HG03558 (cell line): ENCODE data around the gene B4GALT2.

Experiments
- ATAC-seq: cut with Tn5 transposase; IDR thresholded peaks from one replicate; pipeline ENCODE4 v1.9.1; 2021; ENCODE audit warnings: moderate number of reproducible peaks; ENCODE audit not compliant: unreplicated experiment; ENCODE audit errors: extremely low read depth

Gene B4GALT2

DNA sequence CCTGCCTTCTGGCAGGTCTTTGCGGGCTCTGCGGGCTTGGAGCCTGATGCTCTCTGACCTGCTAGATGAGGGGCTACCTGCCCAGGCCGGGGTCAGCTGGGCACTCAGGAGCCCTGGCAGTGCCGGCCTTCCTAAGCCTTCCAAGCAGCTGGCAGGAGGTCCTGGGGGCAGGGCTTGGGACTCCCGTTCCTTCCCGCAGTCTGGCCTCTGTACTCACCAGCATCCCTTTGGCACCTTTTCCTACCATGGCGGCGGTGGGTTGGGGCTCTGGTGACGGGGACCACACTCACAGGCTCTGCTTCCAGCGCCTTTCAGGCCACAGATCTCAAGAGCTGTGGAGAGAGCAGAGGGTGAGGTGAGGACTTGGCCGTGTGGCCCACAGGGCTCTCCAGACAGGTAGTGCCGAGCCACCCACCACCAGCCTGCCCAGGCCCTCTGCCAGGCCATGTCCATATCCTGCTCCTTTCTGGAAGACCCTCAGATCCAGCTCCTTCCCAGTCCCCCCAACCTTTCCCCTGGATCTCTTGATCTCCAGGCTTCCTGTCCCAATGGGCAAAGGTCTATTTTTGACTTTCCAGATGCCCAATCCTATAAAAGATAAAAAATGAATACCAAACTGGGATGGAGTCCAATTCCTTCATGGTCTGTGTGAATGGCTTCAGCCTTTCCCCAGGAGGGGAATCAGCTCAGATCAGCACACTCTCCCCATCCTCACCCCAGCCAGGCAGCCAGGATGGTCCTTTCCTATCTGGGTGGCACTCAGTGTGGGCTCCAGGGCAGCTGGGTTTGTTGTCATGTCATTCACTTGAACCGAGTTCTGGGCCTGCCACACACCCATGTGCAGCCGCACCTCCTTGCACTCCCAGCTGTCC, 45.3 kb downstream of the B4GALT2 start:
- no peak for ATAC-seq

DNA sequence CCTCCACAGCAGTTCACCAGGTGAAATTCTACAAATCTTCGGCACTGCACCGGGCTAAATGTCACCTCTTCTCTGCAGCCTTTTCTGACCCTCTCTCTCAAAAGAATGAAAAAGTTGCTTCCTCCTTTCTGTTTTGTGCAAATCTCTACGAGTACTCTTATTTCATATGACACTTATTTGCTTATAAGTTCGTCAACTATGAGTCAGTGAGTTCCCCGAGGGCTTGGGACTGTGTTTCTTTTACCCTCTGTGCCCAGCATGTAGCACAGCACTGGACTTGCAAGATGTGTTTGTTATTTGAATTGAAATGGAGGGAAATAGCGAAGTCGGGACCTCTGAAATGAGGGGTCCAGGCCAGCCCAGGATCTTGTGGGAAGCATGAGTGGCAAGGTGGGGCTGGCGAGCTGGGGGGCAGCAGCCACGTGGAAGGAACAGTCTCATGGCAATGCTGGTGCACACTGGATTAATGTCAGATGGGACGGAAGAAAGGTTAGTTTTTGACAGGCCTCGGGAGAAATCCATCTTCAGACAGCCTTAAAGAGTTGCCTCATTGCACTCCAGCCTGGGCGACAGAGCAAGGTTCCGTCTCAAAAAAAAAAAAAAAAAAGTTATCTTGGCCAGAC, 46.0 kb downstream of the B4GALT2 start:
- ATAC-seq: no peak

DNA sequence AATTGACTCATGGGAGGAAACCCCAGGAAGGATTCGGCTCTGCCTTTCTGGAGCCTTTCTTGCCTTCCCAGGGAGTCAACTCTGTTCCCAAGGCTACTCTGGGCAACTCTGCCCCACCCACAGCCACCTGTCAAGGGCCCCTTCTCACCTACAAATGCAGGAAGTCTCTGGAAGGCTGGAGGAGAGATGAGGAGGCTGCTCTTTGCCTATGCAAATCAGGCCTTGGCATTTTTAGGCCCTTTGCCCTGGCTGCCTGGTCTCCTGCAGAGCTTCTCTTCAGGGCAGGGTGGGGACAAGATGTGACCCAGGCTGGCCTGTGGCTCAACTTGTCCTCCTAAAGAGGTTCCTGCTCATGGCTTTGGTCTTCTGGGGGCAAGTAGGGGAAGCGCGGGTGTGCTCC, 46.8 kb downstream of the B4GALT2 start:
- ATAC-seq: no peak

DNA sequence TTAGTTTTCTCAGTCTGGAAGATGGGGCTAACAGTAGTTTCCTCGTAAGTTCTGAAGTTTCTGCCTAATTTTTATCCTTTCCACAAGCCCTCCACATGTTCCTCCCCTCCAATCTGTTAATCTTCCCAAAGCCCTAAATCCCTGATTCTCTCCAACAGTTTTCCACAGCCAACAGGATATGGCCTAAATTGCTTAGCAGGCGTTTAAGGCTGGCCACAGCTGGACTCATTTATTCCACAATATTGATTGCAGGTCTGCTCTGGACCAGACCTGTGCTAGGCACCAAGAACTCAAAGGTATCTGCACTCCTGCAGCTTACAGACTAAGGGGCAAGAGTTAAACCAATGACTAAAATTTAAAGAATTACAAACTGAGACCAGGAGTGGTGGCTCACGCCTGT, 48.3 kb downstream of the B4GALT2 start:
- no peak for ATAC-seq

DNA sequence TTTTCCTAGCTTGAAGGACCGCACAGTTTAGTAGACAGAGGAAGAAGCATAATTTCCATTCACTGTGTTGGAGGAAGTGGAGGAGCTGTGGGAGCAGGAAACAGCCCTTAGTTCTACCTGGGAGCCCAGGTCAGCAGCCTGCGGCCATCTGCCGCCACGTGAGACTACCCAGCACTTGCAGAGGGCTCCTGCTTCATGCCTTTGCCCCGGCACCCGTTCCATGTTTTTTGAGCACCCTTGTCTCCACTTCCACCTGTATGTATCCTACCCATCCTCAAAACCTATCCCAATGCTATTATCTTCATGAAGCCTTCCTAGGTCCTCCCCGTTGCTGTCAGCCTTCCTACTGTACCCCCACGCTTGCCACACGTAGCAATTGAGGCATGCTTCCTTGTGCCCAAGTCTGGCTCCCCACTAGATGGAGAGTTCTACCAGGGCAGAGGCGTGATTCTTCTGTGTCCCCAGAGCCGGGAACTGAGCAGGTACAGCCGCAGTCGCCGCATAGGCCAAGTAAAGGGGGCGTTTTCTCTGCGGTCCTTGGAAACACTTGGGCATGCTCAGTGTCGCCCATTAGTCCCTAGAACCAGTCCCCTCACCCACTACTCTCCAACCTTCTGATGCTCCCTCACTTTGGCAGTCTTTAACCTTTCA, 50.4 kb downstream of the B4GALT2 start:
- ATAC-seq: peak; percentile 8

DNA sequence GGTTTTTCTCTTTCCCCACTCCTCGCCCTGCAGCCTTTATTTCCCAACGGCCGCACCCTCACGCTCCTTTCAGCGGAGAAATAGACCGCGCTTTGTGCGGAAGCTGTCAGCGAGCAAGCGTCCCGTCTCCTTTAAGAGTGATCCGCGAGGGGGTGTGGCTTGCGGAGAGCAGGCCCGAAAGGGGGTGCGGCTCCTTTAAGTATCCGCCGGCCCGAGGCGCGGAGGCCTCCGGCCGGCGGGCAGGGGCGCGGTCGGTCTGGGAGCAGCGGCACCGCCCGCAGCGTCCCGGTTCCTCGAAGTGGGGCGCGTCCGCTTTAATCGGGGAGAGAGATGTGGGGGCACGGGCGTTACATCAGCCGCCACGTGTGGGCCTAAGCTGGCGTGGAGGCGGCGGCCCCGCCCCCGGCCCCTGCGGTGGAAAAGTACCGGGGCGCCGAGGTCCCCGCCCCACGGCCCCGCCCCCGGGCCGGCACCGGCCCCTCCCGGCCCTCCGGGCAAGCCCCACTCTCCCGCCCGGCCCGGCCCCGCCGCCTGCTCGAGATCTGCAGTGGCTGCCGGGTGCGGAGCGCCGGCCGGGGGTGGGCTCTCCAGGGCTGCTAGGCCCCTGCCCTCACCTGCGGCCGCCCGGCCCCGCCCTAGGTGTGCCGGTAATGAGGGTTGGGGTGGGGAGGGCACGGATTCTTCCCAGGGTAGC, 51.0 kb downstream of the B4GALT2 start:
- peak; percentile 60 for ATAC-seq

DNA sequence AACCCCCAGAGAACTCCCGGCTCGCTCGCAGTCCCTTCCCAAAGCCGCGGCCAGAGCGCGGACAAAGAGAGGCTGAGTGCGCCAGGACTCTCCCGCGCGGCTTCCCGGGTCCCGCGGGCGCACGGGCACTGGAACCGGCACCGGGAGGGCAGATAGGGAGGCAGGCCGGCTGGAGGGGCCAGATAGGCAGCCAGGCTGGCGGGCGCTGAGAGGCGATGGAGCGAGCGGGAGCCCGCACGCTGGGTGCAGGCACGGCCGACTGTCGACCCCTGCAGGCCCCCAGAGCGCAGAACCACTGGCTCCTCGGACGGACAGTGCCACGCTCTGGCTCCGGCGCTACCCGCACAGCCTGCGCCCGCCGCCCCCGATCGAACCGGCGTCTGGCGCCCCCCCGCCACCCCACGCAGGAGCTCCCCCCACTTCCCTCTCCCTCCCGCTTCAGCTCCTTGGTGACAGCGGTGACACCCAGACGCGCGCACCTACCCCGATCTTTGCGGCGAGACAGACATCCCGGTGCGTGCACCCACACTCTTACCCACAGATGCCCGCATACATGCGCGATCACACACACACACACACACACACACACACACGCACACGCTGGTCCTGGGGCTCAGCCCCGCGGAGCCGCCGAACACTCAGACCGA, 51.7 kb downstream of the B4GALT2 start:
- no peak for ATAC-seq

DNA sequence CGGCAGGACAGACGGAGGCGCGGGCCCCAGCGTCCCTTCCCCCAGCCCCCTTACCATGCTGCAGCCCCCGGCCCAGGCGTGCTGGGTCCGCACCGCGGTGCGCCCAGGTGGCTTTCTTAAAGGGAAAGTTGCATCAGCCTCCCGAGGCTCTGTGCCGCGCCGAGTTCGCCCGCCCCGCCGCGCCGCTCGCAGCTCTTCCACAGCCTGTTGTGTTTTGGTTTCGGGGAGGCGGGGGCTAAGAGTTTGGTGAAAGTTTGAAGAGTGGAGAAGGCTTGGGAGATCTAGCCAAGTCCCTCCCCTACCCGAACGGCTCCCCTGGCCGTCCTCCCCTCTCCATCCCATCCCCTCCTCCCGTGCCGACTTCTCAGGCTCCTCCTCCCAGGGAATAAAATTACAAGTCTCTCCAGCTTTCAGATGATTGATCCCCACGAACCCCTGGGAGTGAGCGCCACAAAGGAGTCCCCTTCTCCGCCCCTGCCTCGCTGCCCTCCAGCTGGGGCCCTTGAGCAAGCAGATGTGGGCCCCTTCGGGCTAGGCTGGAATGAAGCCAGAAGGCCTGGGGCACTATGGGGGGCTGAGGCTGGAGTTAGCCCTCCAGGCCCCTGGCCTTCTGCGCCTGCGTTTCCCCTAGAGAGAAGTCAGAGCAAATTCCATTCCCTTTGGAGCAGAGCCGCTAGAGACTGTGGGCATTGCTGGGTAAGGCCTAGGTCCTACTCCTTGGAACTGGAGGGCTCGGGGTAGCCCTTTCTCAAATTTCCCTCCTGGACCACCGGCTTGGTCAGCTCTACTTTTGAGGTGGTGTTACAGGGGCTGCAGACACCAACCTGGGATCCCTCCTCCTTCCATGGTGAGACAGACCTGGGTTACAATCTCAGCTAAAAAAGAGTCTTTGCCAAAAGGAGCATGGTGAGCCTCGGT, 52.5 kb downstream of the B4GALT2 start, which contains the start of gene SLC6A9:
TSS of gene SLC6A9 (minus strand) at position 211 of the 918 bp plus-strand sequence. CDS start 7,185 bp downstream, outside the sequence.
- ATAC-seq: no peak

DNA sequence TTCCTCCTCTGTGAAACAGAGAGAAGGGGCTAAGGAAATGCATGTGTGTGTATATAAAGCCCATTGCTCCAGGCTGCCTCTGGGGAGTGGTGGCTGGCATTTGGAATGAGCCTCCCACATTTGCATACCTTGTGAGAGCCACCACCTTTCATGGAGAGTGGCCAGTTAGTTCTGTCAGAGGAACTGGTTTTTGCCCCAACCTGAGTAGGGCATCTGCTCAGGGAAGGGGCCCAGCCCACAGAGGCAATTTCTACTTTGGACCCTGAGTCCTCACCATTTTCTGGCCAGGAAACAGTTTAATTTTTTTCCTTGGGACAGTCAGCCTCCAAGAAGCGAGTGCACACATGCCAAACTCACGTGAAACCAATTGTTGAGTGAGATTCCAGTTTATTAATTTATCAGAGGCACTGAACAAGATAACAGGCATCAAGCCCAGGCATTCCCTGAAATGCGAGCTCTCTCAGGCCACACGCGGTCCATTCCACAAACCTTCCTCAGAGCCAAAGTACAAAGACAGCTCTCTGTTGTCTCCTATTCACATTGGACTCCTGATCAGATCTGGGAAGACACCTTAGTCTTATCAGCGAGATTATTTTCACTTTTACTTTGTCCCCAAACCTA, 53.3 kb downstream of the B4GALT2 start:
- ATAC-seq: no peak

DNA sequence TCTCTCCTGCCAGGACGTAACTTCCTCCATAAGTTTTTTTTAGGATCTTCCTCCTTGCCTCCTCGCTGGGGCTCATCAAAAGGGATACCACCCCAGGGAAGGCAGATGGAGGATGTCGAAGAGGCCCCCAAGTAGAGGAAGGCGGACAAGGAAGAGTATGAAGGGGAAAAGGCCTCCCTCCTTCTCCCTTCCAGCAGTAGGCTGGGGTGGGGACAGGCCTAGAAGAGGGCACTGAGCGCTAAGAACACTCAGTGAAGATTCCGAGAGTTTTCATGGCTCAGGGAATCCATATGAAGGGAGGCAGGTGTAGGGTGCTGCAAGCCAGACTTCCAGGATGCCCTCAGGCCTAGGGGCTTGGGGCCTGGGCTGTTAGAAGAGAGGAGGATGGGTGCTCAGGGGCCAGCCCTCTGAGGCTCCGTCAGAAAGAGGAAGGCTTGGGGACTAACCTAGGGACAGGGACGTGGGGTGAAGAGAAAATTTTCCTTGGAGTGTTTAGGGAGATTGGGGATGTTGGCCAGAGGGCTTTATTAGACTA, 54.1 kb downstream of the B4GALT2 start:
- ATAC-seq: no peak

DNA sequence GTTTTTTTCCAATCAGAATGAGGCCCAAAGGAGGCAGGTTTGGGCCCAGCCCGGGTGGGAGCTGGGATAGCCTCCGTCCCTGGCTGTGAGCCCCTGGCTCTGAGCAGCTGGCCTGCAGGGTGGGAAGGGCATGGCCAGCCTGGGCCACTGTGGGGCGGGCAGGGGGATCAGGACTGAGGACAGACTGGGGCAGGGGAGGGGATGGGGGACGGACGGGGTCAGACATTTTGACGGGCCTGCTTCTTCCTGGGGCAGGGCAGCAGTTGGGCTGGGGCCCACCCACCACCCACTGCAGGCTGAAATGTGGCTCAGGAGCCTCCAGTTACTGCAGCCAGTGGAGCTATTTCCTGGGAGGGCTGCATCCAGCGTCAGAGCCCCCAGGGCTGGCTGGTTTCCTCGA, 54.7 kb downstream of the B4GALT2 start:
- ATAC-seq: no peak

DNA sequence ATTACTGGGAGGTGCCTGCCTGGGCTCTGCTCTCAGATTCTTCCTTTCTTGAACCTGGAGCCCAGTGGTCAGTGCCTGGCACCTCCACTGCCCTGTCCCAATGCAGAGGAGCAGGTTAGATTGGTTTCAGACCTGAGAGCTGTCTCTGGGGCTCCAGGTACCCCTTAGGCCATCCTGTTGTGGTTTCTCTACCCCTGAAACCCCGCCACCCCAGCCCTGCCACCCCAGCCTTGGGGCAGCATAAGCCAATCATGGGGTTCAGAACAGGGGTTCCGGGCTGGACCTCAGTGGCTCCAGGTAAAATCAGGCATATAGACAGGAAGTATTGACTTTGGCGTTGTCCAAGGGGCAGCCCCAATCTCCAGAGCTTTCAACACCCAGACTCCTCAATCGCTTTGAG, 55.4 kb downstream of the B4GALT2 start:
- ATAC-seq: no peak

DNA sequence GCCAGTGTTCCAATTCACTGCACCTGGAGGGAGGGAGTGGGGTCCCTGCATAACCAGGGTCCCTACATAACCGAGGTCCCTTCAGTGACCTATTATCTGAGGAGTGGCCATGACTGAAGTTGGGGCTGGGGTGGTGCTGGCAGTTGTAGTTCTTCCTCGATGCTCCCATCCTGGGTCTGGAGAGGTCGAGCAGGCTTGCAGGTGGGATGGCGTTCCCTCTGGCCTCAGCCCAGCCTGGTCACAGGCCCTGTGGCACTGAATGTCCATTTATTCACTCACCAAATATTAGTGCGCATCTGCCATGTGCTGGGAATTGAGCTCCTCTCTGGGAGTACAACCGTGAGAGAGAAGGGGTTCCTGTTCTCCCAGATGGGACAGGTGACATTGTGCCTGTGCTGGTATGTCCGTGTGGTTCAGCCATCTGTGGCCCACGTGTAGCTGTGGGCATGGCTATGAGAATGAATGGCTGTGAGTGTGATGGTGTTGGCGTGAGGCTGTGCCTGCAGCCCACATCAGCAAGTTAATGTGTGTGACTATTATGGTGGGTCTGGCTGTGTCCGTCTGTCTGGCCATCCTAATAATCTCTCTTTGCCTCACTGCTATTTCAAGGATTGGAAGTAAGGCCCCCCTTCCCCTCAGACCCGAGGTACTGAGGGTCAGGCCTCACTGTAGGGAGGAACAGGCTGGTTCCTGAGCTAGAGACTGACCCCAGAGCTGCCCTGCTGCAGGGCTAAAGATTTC, 56.1 kb downstream of the B4GALT2 start:
- no peak for ATAC-seq

DNA sequence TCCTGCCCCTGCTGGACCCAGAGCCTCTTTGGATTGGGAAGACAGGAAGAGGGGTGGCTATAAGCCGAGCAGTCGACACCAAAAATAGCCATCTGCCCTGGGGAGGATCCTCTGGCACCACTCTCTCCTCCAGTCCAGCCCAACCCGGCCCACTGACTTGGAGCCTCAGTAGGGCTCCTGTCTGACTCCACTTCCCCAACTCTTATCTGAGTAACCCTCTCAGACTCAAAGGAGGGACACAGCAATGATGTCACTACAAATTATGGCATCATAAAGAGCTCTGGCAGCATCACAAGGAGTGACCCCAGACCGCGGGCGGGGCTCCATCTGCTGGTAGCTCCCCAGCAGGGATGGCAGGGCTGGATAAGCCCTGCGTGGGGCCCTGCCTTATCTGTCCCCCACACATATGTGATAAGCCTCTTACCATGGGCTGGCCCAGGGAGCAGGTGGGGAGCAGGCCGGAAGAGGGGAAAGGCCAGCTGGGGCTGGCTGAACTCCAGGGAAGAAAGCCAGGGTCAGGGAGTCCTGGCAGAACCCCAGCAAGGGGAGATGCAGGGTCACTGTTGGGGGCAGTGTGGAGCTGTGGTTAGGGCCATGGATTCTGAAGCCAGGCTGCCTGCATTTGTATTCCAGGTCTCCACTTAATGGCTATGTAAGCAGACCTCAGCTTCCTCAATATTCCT, 56.9 kb downstream of the B4GALT2 start:
- ATAC-seq: no peak

DNA sequence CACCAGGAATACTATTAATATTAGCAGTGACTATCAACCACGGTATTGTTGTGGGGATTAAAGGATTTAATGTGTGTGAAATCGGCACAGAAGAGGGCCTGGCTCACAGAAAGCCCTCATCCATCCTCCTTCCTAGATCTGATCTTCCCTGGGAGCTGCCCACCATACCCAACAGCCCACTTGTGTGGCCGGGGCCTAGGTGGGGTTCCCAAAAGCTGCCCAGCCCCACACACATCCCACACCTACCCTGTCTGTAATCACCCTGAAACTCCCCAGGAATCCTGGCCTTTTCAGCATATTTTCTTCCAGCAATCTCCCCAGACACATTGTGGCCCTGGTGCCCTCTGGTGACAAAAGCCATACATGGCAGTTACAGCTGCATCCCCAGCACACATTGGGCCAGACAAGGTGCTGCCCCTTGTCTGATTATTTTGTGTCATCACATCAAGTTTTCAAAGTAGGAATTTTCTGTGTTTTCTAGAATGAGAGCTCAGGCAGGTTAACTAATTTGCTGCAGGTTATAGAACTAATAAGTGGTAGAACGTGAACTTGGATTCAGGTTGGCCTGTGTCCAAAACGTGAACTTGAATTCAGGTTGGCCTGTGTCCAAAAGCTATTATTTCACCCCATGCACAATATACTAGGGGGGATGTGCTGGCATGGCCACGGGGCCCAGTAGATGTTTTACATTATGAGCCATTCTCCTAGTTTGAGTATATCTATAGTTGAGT, 57.6 kb downstream of the B4GALT2 start:
- ATAC-seq: no peak

DNA sequence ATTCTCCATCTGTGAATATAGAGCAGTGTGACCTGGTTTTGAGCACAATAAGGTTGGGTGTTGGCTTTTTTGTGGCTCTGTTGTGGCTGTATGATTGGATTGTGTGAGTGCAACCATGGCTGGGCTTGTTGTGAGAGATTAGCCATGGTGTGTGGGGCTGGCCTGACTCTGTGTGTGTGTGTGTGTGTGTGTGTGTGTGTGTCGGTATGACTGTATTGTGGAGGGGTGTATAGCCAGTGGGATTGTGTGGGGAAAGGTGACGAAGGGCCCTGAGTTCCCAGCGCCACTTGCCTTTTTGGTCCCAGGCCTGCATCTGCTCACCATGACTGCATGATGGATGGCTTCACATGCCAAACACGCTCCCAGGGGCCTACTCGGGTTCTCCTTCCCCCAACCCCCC, 58.1 kb downstream of the B4GALT2 start:
- ATAC-seq: no peak
